Renal cortex interstitium (tissue), 11 donors: ENCODE data around the gene GSTT2B. TPM values are rescaled to one million over a fixed set of nuclear protein-coding genes. Genes with fewer than 3 reads are reported as not detected.
"Not testable (repeated sequence)": the region's sequence is repeated elsewhere in the genome, so short reads cannot be mapped to it uniquely, and the experiment has no call there.

Source experiments
- DNase-seq, 11 donors: peaks; one replicate each; pipeline ENCODE4 v3.0.0-alpha.2; 2013; ENCODE audit warnings: low read depth in 9 of 11, low spot score in 4 of 11; ENCODE audit errors: extremely low read depth in 1 of 11
- polyA plus RNA-seq, 3 donors: library from polyadenylated mRNA; unstranded; fragments of 120-200 nt; gene quantifications; one replicate each; pipeline ENCODE4 v1.2.1, GENCODE V29; 2013; ENCODE audit not compliant: insufficient read length in 3 of 3

Gene GSTT2B
- polyA plus RNA-seq, 3 donors: 13.0 to 16.1 (median 13.1) TPM

GRCh38 chr22:23993581-23994177 lies 32.7 kb upstream of the GSTT2B start:
- DNase-seq: not testable (repeated sequence)

DNA sequence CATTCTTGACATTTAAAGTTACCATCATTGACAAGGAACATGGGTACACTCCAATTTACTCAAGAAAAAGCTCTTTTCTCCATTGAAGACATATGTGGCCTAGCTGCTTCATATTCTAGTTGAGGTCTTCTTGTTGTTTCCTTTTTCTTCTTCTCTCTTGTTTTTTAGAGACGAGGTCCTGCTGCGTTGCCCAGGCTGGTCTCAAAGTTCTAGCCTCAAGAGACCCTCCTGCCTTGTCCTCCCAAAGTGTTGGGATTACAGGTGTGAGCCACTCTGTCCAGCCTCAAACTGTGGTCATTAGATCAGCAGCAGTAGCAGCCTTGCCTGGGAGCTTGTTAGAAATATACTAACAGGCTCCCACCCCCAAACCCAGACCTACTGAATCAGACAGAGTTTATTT lies 32.1 kb upstream of the GSTT2B start:
- DNase-seq: not testable (repeated sequence)

- DNase-seq: not testable (repeated sequence)
Observed at GRCh38 chr22:23989583-23990244, 28.7 kb upstream of the GSTT2B start.

DNA sequence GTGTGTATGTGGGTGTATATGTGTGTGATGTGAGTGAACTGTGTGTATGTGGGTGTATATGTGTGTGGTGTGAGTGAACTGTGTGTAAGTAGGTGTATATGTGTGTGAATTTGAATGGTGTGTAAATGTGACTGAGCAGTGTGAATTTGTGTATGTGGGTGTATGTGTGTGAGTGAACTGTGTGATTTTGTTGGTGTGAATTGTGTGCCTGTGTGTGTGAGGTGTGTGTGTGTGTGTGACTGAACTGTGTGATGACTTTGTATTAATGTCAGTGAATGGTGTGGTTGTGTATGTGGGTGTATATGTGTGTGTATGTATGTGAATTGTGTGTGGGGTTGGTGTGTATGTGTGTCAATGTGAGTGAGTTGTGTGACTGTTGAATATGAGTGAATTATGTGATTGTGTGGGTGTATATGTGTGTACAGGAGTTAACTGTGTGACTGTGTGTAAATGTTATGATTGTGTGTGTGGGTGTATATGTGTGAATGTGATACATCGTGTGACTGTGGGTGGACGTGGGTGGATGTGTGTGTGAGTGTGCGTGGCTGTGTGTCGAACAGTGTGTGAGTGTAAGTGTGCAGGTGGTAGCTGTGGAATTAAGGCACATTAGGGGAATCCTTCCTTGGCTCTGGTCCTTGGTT lies 25.7 kb upstream of the GSTT2B start:
- not testable (repeated sequence) for DNase-seq

GRCh38 chr22:23986089-23986488 lies 25.1 kb upstream of the GSTT2B start:
- not testable (repeated sequence) for DNase-seq

GRCh38 chr22:23984430-23984829 lies 23.4 kb upstream of the GSTT2B start:
- DNase-seq: peak in 4 of 11 donors; percentile 12 to 26 (median 24)

GRCh38 chr22:23980567-23980966 lies 19.6 kb upstream of the GSTT2B start:
- DNase-seq: not testable (repeated sequence)

GRCh38 chr22:23979557-23980240 lies 18.7 kb upstream of the GSTT2B start, which contains the start of gene GSTT2:
Gene GSTT2, plus strand, starts transcription at chr22:23980134.
- DNase-seq: not testable (repeated sequence)

DNA sequence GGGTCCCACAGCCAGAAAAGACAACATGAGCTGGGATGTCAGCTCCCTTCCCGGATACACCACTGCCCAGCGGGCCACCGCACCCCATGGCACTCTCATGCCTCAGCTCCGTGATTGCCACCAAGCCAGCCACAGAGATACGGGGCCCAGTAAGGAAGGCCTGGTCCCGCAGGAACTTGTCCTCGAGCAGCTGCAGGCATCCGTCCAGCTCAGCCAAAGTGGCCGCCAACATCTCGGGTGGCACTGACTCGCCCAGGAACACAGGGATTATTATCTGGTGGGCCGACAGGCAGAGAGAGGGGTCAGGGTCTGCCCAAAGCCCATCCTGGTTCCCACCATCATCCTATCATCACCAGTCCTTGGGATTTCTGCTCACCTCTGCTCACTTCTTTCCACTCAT lies 16.3 kb upstream of the GSTT2B start:
- not testable (repeated sequence) for DNase-seq

- DNase-seq: not testable (repeated sequence)
Observed at GRCh38 chr22:23974836-23975352, 13.9 kb upstream of the GSTT2B start.

- not testable (repeated sequence) for DNase-seq
Observed at GRCh38 chr22:23974345-23974744, 13.3 kb upstream of the GSTT2B start, which contains the start of gene DDT. Gene DDT, minus strand, starts transcription at chr22:23974441. Its CDS starts 27 bp downstream, at chr22:23974414.

GRCh38 chr22:23971927-23972326 lies 10.9 kb upstream of the GSTT2B start:
- DNase-seq: not testable (repeated sequence)

DNA sequence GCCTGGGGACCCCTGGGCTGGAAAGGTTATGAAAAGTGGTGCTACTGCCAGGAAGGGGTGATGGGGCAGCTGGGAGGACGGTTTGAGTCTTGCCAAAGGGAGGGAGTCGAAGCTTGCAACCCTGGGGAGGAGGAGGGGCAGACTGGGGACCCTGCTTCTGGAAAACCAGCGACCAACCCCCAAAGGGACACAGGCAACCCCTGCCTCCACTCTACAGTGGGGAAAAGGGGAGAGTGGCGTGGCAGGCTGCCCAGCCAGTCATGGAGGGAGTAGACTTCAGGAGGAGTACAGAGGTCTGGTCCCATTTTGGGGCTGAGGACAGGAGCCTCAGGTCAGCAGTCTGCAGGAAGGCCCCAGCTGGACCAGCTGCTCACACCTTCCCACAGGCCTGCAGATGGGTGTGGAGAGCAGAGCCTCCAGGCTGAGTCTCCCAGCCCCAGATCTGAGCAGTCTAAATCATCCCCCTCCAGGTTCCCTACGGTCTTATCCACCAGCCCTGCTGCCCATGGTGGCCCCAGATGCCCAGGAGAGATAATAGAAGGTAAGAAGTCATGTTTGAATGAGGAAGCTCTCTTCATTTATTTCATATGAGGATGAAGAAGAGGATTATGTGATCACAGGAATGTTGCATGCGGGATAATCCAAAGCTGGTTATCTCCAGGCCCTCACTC lies 10.0 kb upstream of the GSTT2B start:
- no peak for DNase-seq

DNA sequence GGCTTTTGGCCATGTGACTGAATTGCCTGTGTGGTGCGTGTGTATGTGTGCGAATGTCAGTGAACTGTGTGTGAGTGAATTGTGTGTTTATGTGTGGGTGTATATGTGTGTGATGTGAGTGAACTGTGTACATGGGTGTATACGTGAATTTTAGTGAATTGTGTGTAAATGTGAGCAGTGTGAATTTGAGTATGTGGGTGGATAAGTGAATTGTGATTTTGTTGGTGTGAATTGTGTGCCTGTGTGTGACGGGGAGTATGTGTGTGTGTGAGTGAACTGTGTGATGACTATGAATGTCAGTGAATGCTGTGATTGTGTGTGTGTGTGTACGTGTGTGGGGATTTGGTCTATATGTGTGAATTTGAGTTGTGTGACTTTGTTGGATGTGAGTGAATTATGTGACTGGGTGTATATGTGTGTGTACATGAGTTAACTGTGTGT lies 9.2 kb upstream of the GSTT2B start:
- no peak for DNase-seq

GRCh38 chr22:23969071-23969470 lies 8.1 kb upstream of the GSTT2B start:
- no peak for DNase-seq

DNA sequence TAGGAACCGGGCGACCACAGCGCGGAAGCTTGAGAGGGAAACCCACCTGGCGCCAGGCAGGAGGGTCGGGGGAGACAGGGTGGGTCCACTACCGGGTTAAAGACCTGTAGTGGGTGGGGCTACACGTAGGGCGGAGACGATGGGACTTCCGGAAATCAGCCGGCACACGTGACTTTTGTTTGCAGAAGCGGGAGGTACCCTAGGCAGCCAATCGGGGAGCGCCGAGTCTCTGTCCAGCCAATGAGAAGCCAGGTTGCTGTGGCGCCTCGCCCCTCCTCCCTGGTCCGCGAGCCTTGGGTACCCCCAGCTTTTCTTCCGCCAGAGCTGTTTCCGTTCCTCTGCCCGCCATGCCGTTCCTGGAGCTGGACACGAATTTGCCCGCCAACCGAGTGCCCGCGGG lies 5.6 kb upstream of the GSTT2B start, which contains the start of gene DDTL:
Gene DDTL, plus strand, starts transcription at position 321 of the 400 bp plus-strand sequence. Its CDS starts 27 bp downstream, at position 348.
- not testable (repeated sequence) for DNase-seq

- DNase-seq: not testable (repeated sequence)
Observed at GRCh38 chr22:23966094-23966493, 5.1 kb upstream of the GSTT2B start.

GRCh38 chr22:23956301-23956900 lies 4.6 kb downstream of the GSTT2B start:
- DNase-seq: peak; percentile 36 to 87 (median 56)
